ENCODE results near the gene CADM1. TPM values are rescaled to one million over a fixed set of nuclear protein-coding genes. Genes with fewer than 3 reads are reported as not detected.

Gene CADM1
- total and polyA plus RNA-seq, 8 donors, result 0.58 to 29.7 (median 5.3) TPM

DNA sequence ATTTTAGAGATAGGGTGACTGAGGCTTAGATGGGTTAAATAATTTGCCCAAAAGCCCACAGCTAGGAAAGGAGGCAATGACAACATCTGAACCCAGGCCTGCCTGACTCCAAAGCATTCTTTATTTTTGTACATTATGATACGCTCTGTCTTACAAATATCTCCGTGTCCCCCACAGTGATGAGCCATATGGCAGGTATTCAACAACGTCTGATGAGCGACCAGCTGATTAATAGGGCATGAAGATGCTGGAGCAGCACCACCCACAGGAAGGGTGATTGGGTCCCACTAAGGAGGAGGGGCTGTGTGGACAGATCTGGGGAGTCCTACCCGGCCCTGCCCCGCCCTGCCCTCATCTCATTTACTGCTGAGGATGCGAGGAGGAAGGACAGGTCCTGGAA lies 380.6 kb downstream of the CADM1 start:
- intact Hi-C loops (cut with DNase I; ENCODE audit: low total_unique reads), result no loop called here
- no peak overlapping the region for H3K27ac ChIP-seq
- 75 to 83% (median 76%) methylated on average over 7 of the region's 7 CpGs for WGBS, 5 donors
- H3K27me3 ChIP-seq, result peaks cover 0 to 2% (median 0%) of the 10 kb centered on the region in 3 donors
- peaks cover 0 to 3% (median 0%) of the 10 kb centered on the region in 4 donors for H3K4me1 ChIP-seq
- H3K9me3 ChIP-seq, result no peaks in the 10 kb centered on the region
- no peaks in the 10 kb centered on the region for H3K36me3 ChIP-seq
- TF ChIP-seq, protein P1, sequence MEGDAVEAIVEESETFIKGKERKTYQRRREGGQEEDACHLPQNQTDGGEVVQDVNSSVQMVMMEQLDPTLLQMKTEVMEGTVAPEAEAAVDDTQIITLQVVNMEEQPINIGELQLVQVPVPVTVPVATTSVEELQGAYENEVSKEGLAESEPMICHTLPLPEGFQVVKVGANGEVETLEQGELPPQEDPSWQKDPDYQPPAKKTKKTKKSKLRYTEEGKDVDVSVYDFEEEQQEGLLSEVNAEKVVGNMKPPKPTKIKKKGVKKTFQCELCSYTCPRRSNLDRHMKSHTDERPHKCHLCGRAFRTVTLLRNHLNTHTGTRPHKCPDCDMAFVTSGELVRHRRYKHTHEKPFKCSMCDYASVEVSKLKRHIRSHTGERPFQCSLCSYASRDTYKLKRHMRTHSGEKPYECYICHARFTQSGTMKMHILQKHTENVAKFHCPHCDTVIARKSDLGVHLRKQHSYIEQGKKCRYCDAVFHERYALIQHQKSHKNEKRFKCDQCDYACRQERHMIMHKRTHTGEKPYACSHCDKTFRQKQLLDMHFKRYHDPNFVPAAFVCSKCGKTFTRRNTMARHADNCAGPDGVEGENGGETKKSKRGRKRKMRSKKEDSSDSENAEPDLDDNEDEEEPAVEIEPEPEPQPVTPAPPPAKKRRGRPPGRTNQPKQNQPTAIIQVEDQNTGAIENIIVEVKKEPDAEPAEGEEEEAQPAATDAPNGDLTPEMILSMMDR (IDR thresholded peaks at IDR 0.05), result no peak
- TF ChIP-seq EP300 (IDR thresholded peaks at IDR 0.05), result no peak
- TF ChIP-seq POLR2A (IDR thresholded peaks at IDR 0.05), result no peak
- TF ChIP-seq POLR2AphosphoS5 (IDR thresholded peaks at IDR 0.05), result no peak
- no peak for DNase-seq
- H3K4me3 ChIP-seq, result no peak overlapping the region

DNA sequence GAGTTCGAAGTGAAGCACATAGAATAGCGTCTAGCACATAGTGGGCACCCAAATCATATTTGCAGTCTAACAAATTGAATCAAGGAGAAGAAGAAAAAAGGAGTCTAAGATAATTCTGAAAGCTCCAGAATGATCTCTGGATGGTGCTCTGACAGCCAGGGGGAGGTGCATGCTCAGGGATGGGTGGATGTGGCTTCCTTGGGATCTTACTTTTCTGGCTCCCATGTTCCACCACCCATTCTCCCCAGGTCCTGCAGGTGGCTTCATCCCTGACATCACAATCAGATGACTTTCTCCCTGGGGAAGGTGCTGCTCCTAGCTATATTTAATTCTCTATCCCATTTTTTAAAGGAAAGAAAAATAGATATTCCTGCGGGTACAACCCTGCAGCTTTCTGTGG lies 381.9 kb downstream of the CADM1 start:
- H3K27ac ChIP-seq, result no peak overlapping the region
- H3K4me1 ChIP-seq, result peaks cover 0 to 3% (median 0%) of the 10 kb centered on the region in 4 donors
- DNase-seq, result no peak
- H3K4me3 ChIP-seq, result no peak overlapping the region
- no peaks in the 10 kb centered on the region for H3K36me3 ChIP-seq
- 83 to 92% (median 89%) methylated on average over 3 of the region's 3 CpGs for WGBS, 5 donors
- intact Hi-C loops (cut with DNase I; ENCODE audit: low total_unique reads), result no loop called here
- no peaks in the 10 kb centered on the region for H3K27me3 ChIP-seq
- no peak for TF ChIP-seq POLR2AphosphoS5 (IDR thresholded peaks at IDR 0.05)
- TF ChIP-seq EP300 (IDR thresholded peaks at IDR 0.05), result no peak
- TF ChIP-seq, protein P1 (IDR thresholded peaks at IDR 0.05), result no peak
- TF ChIP-seq POLR2A (IDR thresholded peaks at IDR 0.05), result no peak
- no peaks in the 10 kb centered on the region for H3K9me3 ChIP-seq

Small RNA genes lying within 50 kb of the gene (small RNA-seq; reads per million reads assigned to genes)
- 0 reads per million in 4 donors for gene RF01293

Data from stomach (tissue), 9 donors.